ENCODE results near the gene PCNX1. TPM values are rescaled to one million over a fixed set of nuclear protein-coding genes. Genes with fewer than 3 reads are reported as not detected.

The PCNX1 gene
- polyA plus RNA-seq, 1 experiment = 33.2 TPM

GRCh38 chr14:70886421-70887206 lies 20.6 kb upstream of the PCNX1 start:
- POLR2A ChIA-PET = no interaction called here
- no peak for TF ChIP-seq CTCF (IDR thresholded peaks at IDR 0.05; ENCODE audit: insufficient read depth, low read depth, low read length)
- H3K27me3 ChIP-seq (ENCODE audit: control insufficient read depth, insufficient read depth, low read length) = no peaks in the 10 kb centered on the region
- no peak for DNase-seq (ENCODE audit: low read depth)
- no peaks in the 10 kb centered on the region for H3K36me3 ChIP-seq (ENCODE audit: control insufficient read depth, insufficient read depth, low read length)
- H3K4me3 ChIP-seq (ENCODE audit: low read depth, low read length) = no peak overlapping the region
- CTCF ChIA-PET = interaction anchor here (1.0 to 3.9 kb wide), 3 partner anchors 12 to 60 kb away, joined by 4 to 12 read pairs (median 5); partner anchors contain the start of gene PCNX1

- H3K27me3 ChIP-seq (ENCODE audit: control insufficient read depth, insufficient read depth, low read length) = no peaks in the 10 kb centered on the region
- CTCF ChIA-PET = interaction anchor here (1.0 to 3.9 kb wide), 3 partner anchors 12 to 61 kb away, joined by 4 to 12 read pairs (median 5); partner anchors contain the start of gene PCNX1
These were observed 20.0 kb upstream of the PCNX1 start for GRCh38 chr14:70887207-70887681.

DNA sequence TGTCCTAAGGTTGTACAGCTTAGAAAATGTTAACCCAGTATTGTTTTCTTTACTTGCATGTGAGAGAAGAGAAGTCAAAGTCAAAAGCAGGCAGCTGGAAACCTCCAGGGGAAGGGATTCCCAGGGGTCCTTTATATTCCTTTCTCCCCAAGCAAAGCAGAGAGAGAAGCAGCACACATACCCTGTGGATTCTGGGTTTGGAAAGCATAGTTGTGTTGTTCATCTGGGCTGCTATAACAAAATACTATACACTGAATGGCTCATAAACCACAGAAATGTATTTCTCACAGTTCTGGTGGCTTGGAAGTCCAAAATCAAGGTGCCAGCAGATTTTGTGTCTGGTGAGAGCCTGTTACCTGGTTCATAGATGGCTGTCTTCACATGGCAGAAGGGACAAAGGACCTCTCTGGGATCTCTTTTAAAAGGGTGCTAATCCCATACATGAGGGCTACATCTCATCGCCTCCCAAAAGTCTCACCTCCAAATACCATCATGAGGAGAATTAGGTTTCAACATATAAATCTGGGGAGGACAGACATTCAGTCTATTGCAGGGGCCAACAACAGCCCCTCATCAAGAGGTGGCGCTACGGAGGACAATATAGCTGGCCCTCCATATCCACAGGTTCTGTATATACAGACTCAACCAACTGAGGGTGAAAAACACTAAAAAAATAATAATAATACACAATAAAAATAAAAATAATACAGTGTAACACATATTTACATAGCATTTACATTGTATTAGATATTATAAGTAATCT lies 19.3 kb upstream of the PCNX1 start:
- H3K27me3 ChIP-seq (ENCODE audit: control insufficient read depth, insufficient read depth, low read length) = no peaks in the 10 kb centered on the region
- no peaks in the 10 kb centered on the region for H3K36me3 ChIP-seq (ENCODE audit: control insufficient read depth, insufficient read depth, low read length)
- no peak overlapping the region for H3K4me3 ChIP-seq (ENCODE audit: low read depth, low read length)
- no peak for DNase-seq (ENCODE audit: low read depth)
- TF ChIP-seq CTCF (IDR thresholded peaks at IDR 0.05; ENCODE audit: insufficient read depth, low read depth, low read length) = no peak
- ChIA-PET POLR2A (no interaction called here), CTCF (interaction anchor here (1.0 to 3.9 kb wide), 5 partner anchors 11 to 125 kb away, joined by 3 to 13 read pairs (median 5); partner anchors contain the start of gene PCNX1)

More at GRCh38 chr14:70887207-70887681, 20.0 kb upstream of the PCNX1 start:
- no peaks in the 10 kb centered on the region for H3K36me3 ChIP-seq (ENCODE audit: control insufficient read depth, insufficient read depth, low read length)
- no peak overlapping the region for H3K4me3 ChIP-seq (ENCODE audit: low read depth, low read length)
- no peak for DNase-seq (ENCODE audit: low read depth)
- TF ChIP-seq CTCF (IDR thresholded peaks at IDR 0.05; ENCODE audit: insufficient read depth, low read depth, low read length) = no peak
- POLR2A ChIA-PET = no interaction called here

- DNase-seq (ENCODE audit: low read depth) = no peak
- no peaks in the 10 kb centered on the region for H3K36me3 ChIP-seq (ENCODE audit: control insufficient read depth, insufficient read depth, low read length)
- no peak overlapping the region for H3K4me3 ChIP-seq (ENCODE audit: low read depth, low read length)
- no peaks in the 10 kb centered on the region for H3K27me3 ChIP-seq (ENCODE audit: control insufficient read depth, insufficient read depth, low read length)
- POLR2A ChIA-PET = no interaction called here
- no peak for TF ChIP-seq CTCF (IDR thresholded peaks at IDR 0.05; ENCODE audit: insufficient read depth, low read depth, low read length)
- CTCF ChIA-PET = interaction anchor here (0.9 to 2.9 kb wide), 4 partner anchors 10 to 124 kb away, joined by 3 to 13 read pairs (median 4); partner anchors contain the start of gene PCNX1
These were observed 18.5 kb upstream of the PCNX1 start for GRCh38 chr14:70888681-70889175.

- H3K27me3 ChIP-seq (ENCODE audit: control insufficient read depth, insufficient read depth, low read length) = no peaks in the 10 kb centered on the region
- ChIA-PET CTCF (interaction anchor here (0.9 to 2.9 kb wide), 3 partner anchors 15 to 123 kb away, joined by 3 to 13 read pairs (median 3); partner anchors contain the start of gene PCNX1), POLR2A (no interaction called here)
- H3K4me3 ChIP-seq (ENCODE audit: low read depth, low read length) = no peak overlapping the region
- no peak for TF ChIP-seq CTCF (IDR thresholded peaks at IDR 0.05; ENCODE audit: insufficient read depth, low read depth, low read length)
- no peaks in the 10 kb centered on the region for H3K36me3 ChIP-seq (ENCODE audit: control insufficient read depth, insufficient read depth, low read length)
- no peak for DNase-seq (ENCODE audit: low read depth)
These were observed 17.7 kb upstream of the PCNX1 start for GRCh38 chr14:70889555-70889954.
